GM18870 (cell line): Measurements from ENCODE around the gene SERTAD4.

ENCODE experiments used
- ATAC-seq: cut with Tn5 transposase; IDR thresholded peaks from one replicate; pipeline ENCODE4 v1.9.1; 2021; ENCODE audit warnings: moderate library complexity; ENCODE audit not compliant: unreplicated experiment

SERTAD4 gene

DNA sequence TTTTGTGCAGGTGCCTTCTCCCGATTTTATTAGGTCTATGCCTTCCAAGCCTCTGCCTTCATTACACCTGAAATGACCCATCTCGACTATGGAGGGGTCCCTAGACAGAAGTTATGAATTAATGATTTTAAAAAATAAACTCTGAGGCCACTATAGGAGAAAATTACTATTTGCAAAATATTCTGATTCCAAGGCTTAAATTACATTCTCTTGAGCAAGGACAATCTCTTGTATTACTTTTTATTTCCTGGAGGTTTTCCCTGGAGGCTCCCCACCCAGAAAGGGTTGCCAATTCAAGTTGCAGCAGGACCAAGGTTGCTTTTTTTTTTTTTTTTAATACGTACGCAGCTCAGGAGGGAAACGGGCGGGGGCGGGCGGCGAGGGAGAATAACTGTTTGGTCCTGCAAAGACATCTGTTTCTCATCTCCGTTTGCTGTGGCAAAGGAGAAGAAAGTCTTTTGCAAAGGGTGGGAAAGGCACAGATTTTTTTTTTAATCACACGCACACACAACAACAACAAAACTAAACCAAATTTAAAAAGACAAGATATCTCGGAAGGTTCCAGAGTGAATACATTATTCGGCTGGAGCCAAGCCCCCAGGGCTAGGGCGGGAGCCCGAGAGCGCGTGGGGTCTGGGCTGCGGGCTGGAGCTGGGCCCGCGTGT, 618 bp upstream of the SERTAD4 start:
- no peak for ATAC-seq

DNA sequence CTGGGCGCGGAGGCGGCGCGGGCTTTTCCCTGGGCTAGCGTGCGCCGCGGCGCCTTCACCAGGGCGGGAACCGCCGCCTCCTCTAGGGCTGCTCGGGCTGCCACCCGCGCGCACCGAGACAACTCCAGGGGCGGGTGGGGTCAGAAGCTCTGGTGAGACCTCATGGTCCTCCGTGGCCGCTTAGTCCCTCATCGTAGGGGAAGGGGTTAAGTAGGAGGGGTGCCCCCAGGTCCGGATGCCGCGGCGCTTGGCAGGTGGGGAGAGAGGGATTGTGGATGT, 559 bp downstream of the SERTAD4 start:
- ATAC-seq, result no peak

DNA sequence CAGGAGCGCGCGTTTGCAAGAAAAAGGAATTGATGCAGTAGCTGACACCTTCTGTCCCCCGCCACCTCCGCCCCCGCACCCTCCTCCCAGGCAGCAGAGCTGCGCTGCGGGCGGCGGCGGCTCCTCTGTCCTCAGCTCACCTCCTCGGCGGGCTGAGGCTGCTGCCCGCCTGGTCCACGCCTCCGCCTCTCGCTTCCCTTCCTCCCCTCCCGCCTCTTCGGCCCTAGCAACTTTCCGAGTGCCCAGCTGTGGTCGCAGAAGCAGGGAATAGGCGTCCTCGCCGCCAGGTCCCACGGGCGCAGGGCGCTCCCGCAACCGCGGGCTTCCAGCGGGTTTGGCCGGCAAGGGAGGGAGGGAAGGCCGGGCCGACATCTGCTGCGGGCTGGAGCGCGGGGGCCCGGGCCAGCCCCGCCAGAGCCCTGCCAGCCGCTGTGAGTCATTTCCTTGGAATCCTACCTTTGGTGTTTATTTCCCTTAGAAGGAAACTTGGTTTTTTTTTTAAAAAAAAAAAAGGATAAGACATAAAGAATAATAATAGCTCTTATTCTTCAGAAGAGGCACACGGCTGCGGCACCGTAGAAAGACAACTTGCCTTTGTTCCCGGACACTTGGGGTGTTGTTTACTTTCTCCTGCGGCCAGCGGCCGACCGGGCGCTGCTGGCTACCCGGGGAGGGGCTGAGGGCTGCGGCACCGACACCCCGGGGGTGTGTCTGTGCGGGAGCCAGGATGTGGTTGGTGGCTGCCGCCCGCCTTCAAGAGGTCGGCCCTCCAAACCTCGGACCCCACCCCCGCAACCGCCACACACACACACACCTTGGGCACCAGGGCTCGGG, 1.1 kb downstream of the SERTAD4 start:
- no peak for ATAC-seq

DNA sequence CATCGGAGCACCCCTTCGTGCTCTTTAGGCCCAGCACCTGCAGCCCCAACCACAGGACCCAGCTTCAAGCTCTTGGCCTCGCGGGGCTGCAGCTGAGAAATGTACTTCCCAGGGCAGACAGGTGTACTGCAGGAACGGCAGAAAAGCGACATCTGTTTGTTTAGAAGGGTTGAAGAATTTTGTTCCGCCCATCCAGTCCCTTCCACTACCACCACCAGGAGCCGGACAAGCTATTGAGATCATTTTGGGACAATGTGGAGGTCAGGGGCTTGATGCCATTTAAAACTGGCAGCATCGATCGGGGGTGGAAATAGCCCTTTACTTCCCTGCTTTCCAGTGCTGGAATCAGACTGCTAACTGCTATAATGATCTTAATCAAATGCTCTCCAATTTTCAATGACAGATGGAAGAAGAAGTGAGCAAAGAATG, 1.7 kb downstream of the SERTAD4 start:
- ATAC-seq, result no peak

DNA sequence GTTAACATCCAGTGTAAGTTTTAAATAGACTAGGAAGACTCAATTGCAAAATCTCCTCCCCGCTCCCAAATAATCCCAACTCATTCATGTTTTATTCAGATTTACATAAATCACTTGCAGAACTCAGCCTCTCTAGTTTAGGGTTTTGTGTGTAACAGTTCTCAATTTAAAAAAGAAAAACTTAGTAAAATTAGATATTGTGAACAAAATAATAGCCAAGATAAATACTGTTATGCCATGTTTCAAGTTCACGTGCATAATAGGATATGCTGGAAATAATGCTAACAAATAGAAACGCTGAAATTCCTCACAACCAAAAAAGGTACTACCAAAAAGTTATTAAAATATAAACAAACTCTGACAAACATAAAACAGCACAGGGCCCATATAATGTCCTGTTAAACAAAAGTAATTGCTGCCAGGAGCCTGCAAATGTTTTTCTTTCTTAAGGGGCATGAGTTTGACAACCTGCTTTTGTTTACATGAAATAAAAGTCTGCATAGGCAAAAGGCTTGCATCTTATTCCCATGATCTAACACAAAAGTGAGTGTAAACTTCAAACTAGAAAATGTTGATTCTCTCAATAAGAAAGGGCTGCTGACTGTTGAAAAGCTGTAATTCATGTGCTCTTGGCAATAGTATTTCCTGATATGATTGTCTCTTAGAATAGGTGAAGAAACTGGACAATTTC, 2.9 kb downstream of the SERTAD4 start:
- no peak for ATAC-seq

DNA sequence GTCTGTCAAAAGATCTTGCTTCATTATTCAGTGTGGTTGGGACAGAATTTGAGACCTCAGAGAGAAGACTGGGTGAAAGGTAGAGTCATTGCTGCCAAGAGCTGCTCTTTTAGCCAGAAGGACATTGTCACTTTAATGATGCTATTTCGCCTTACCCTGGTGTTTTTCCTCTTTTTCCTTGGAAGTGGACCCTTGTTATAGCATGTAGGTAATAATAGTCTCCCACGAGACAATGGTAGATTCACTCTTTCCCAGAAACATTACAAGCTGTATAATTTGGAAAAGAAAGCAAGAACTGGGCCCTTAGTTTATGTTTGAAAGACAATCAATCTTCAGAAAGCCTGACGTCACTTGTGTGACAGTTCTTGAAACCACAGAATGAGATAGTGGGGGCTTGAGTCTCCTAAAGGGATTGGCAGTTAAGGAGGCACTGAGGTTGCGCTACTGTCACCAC, 3.8 kb downstream of the SERTAD4 start:
- ATAC-seq, result no peak

DNA sequence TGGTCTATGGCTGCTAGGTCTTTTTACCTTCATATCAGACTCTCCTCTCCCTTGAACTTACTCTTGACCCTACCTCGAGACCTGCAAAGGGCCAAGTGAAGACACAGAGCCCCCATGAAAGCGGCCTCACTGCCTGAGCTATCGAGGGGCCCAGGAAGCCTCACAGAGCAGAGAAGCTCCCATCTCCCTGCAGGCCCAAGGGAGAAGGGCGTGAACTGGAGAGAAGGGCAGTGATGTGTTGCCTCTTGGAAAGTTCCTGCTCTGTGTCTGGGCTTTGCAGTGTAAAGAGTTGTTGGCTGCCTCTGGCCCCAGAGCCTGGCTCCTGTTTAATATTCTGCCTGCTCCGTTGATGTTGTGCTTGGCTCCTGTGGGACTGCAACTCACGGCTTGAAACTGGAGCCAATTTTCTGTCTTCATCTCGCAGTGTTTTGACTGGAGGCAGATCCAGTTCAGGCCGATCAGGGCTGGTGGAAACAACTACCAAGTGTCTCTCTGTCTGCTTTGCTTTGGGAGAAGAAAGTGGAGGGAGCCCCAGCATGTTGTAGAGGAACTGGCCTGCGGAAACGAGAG, 4.3 kb downstream of the SERTAD4 start:
- ATAC-seq, result no peak

DNA sequence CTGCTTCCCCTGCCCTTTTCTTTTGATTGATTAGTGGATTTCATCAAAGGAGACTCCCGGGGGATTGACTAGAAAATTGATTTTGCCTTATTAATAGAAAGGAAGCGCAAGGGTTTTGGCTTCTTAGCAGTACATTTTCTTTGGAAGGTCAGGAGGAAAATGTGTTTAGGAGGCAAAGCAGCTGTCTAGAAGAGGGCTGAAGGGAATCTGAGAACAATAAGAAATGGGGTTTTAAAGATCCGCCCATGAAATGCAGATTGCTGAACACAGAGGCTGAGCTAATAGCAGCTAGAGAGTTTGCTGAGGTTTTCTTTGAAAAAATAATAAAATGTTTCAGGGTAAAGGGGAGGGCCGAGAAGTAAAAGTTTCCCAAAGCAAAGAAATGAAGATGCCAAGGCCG, 4.9 kb downstream of the SERTAD4 start:
- ATAC-seq, result no peak

DNA sequence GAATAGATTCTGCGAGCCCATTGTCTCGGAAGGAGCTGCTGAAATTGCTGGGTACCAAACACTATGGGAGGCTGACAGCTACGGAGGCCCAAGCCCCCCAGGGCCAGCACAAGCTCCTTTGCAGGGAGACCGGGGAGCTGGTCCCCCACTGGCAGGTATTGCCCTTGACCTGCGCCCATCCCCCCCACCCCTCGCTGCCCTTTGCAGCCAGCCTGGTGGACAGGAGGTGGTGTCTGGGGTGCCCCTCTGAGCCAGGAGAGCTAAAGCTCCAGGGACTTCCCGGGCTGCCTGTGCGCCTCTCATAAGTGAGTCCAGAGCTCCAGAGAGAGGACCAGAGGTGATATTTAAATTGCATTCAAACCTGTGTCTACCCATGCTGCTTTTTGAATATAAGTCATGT, 5.4 kb downstream of the SERTAD4 start:
- ATAC-seq, result no peak

DNA sequence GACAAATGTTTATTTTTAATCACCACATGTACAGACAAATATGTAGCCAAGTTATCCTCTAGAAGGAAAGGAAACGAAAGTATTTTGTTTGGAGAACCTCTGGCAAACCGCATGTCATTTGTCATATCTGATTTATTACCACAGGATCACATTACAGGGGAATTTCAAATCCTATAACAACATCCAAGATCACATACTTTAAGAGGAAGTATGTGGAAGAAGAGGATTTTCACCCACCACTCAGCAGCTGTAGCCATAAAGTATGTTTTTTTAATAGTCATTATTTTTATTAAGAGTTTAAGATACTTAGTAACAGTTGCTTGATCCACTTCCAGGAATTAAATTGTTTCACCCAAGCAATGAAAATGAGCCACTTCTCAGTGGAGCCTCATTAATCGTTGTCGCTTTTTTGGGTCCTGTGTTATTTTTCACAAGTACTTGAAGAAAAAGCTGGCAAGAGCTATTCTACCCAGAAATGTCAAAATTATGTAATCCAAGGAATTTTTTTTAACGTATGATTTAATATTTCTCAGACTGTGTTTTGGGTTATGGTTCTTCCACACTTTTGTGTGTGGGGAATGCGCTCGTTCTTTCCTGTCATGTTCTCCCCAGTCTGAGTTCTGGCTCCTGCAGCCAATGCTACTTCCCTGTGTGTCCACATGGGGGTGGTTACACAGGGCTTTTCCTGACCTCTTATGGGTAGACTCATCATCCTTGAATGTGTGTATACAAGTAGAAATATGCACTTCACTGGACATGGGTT, 6.9 kb downstream of the SERTAD4 start:
- ATAC-seq, result no peak

DNA sequence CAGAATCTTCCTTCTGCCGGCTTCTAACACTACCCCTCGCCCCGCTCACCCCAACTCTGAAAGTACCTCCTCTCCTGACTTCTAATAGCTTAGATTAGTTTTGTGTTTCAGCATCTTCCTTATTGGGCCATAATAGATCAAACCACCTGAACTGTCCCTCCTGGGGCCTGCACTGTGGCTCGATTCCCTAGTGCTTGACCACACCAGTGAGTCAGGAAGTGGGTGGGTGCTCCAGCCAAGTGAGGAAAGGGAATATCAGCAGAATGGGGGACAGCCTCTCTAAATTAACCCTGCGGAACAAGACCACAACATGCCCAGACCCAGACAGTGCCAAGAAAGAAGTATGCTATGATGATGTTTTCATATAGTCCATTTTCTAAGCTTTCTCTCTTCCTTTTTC, 8.5 kb downstream of the SERTAD4 start:
- no peak for ATAC-seq

DNA sequence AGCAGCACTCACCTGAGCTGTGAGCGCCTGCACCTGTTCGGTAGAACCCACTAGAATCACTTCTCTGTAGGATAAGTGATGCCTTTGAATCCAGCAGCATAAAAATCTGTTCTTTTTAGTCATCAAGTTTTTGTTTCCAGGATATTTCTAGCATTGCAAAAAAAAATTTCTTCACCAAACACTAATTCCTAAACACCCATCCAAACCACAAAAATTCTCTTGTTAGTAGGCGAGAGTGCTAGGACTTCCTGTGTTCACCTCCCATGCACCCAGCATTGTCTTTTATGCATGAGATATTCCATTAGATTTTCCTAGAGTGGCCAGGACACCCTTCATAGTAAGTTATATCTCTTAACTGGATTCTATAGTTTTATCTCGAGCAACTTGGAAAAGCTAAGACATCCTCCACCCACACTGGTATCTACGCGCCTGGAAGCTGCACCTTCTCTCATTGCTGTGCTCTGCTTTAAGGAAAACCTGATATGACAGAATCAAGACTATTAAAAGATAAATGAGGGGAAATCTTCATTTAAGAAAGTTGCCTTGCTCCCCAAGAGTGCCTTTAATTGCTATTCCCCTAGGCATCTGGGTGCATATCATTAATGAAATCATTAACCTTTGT, 12.3 kb downstream of the SERTAD4 start:
- ATAC-seq, result no peak

DNA sequence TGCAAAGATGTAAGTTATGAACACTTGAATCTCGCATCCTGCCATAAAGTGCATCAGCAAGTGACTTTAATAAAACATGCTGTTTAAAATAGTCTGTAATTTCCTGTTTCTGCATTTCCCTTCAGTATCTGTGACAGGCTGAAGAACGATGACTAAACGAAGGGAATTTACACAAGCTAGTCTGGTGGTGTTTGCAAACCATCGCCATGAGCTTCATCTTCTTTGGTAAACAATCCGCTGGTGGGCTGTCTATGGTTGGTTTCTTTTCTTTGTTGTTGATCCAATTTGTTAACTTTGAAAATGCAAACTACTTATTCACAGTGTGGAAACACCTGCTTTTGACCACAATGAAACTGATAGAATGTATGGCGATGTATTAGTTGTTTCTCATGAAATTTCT, 13.9 kb downstream of the SERTAD4 start:
- ATAC-seq, result peak; percentile 47

DNA sequence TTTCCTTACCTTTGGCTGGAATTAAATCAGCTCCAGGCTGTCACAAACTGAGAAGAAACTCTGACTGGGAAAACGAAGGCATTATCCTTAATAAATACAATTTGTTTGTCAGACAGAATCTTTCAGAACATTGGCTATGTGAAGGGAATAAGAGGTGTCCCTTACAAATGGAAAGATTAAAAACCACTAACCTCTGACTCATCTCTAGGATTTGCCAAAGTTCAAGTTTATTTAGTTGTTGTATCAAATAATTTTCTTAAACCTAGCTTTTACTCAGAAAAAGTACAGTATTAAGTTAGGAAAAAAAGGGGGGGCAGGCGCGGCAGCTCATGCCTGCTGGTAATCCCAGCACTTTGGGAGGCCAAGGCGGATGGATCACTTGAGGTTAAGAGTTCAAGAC, 15.7 kb downstream of the SERTAD4 start:
- ATAC-seq, result no peak

DNA sequence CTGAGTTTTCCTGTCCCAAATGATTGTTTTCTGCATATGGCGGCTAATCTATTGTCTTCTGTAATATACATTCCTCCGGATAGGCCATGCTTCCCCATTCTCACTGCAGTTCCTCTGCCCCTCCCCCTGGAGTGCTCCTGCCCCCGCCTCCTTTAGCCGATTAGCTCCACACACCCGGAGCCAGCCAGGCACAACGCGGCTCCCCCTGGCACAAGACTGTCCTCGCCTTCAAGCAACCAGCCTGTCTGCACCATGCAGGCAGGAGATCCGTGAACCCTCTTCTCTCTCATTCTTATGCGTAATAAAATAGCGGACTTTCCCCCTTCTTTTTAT, 18.0 kb downstream of the SERTAD4 start:
- ATAC-seq, result no peak

DNA sequence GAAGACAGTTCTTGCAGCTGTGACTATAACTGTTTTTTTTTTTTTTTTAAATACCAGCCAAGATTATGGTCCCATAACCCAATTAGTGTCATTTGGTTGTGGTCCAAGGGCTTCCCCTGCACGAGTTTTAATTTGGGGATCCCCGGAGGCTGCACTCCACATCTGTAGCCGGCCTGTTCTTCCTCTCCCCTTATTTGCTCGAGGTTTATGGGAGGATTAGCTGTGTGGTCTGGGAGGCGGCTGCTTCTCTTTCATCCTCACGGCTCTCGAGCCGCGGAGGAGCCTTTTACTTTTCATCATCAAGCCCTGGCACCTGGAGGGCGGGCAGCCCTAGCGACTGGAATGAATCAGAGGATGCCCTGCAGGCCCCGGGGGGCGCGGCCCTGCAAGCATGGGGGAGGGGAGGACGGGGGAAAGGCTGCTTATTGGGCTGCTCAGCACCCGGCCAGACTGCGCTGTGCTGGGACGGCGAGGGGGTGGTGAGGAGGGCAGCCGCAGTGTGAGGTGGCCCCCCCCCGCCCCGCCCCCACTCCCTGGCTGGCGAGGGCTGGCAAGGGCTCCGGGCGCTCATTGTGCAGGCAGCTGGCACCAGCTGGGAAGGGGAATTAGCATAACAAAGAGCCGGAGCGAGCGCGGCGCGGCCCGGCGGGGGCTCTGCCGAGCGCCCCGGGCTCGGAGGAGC, 18.5 kb downstream of the SERTAD4 start:
- no peak for ATAC-seq

DNA sequence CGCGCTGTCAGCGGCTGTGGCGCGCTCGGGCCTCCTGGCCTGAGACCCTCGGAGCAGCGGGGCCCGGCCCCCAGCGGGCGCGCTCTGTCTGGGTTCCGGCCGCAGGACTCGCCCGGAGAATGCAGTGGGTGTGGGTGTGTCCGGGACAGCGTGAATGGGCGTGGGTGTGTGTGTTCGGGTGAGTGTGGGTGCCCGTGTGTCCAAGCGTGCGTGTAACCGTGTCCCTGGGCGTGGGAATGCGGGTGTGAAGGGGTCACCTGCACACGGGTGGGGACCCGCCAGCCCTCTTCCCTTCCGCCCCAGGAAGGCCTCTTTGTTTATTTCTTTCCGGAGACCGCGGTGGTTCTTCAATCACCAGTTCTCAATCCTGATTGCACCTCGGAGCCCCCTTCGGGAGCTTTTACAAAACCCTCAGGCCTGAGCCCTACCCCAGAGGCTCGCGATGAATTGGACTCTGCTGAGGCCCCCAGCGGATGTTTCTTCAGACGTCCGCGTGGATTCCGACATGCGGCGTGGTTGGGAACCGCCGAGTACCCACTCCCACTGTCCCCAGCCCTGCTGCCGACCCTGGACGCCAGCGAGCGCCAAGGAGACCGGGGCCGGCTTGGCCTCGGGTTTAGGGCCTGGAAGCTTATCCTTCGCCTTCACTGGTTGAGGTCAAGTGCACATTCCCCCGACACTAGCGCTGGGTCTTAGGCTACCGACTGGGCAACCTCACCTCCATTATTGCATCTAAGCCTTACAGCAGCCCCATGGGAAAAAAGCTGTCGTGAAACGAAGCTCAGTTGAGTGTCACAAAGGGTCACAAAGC, 19.3 kb downstream of the SERTAD4 start:
- ATAC-seq, result no peak

DNA sequence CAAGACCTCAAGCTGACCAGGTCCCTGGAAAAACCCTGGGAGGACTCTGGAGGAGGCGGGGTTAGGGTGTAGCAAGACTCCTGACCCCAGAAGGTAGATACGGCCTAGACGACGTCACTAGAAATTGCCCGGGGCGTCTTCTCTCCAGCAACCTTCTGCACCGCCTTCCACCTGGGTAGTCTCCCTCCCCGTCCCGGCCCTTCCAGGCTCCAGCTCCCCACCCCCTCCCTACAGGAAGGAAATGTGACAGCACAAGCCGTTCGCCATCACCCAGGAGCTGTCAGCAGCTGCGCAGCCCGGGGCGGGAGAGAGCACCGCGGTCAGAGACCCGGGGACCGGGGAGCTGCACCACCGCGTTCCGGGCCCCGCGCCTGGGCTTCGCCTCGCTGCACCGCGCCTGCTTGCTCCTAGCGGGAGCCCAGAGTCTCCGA, 20.0 kb downstream of the SERTAD4 start:
- no peak for ATAC-seq

DNA sequence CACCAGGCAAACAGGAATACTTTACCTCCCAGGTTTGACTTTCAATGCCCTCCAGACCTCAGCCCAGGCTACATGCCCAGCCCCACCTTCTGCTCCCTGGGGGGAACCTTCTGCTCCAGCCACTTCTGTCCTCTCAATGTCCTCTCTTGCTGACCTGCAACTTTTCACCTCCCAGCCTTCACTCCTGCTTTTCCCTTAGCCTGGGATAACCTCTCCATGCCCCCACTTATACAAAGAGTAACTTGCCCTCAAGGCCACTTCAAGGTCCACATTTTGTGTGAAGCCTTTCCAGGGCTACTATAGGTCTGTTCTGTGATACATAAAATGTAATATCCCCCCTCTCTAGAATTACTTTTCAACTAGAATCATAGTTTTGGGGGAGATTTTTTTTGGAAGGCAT, 21.7 kb downstream of the SERTAD4 start:
- ATAC-seq, result no peak
